Hematopoietic multipotent progenitor cell treated with erythropoietin and hydrocortisone succinate and interleukin-3 and kit ligand, for 15 days (in vitro differentiated cells): Measurements from ENCODE around the gene CYBC1.

Source experiments
- DNase-seq: peaks from one replicate; pipeline ENCODE4 v3.0.0-alpha.2; 2015; ENCODE audit warnings: low spot score

CYBC1 gene

DNA sequence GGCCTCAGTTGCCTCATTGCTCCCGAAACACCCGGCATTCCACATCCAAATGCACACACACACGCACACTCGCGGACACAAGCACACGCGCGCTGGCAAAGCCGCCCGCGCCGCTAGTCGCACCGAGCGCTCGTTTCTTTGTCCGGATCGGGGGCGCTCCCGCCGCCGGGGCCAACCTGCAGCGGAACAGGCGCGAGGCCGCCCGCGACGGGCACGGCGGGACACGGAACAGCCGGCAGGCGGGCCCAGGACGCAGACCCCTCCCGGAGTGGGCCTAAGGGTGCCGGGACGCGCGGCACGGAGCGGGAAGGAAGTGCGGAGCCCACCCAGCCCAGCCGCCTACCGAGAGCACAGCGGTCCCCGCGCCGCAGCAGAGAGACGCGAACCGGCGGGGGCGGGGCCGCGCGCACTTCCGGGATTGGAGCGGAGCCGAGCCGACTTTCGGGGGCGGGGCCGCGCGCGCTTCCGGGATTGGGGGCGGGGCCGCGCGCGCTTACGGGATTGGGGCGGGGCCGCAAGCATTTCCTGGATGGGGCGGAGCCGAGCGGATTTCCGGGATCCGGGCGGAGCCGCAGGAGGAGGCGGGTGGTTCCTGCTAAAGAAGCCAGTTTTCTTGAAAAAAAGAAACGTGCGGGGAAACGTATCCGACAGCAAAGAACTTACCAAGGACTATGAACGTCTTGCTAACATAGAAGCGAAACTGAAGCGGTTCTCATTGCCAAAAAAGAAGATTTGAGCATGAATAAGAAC is at the start of gene CYBC1:
CYBC1 (minus strand) TSS at position 396 of the 750 bp plus-strand sequence. CDS start 1,498 bp downstream, outside the sequence.
- peak; percentile 95 for DNase-seq

DNA sequence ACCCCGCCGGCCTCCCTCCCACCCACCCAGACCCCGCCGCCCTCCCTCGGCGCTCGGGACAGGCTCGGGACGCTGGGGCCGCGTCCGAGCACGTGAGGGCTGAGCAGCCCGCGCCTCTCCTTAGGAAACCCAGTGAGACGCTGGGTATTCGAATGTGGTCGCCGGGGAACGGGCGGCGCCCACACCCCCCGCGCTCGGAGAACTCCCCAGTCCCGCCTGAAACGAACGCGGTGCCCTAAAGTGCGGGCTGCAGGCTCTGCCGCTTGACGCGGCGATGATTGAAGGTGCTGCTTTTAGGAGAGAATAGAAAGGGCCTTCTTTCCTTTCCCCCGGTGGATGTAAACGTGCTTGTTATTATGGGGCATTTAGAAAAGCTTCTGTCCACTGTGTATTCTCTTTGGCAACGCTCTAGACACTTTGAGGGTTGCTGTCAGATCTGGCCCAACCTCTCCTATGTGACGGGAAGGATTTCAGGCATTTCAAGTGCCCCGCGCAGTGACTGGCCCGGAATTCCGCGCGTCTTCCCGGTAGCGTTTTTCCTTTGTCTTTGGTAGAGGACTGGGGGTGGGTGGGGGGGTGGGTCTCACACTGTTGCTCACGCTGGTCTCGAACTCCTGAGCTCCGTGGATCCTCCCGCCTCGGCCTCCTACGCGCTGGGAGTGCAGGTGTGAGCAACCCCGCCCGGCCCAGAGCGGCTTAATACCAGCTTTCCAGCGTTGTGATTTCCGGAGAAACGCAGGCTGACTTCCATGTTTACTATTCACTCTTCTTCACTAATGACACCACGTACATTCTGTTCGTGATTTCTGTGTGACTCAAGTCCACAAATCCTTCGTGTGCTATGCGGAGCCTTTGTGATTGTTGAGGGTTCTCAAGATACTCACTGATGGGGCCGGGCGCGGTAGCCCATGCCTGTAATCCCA is 47.2 kb upstream of the CYBC1 start:
- peak; percentile 26 for DNase-seq

DNA sequence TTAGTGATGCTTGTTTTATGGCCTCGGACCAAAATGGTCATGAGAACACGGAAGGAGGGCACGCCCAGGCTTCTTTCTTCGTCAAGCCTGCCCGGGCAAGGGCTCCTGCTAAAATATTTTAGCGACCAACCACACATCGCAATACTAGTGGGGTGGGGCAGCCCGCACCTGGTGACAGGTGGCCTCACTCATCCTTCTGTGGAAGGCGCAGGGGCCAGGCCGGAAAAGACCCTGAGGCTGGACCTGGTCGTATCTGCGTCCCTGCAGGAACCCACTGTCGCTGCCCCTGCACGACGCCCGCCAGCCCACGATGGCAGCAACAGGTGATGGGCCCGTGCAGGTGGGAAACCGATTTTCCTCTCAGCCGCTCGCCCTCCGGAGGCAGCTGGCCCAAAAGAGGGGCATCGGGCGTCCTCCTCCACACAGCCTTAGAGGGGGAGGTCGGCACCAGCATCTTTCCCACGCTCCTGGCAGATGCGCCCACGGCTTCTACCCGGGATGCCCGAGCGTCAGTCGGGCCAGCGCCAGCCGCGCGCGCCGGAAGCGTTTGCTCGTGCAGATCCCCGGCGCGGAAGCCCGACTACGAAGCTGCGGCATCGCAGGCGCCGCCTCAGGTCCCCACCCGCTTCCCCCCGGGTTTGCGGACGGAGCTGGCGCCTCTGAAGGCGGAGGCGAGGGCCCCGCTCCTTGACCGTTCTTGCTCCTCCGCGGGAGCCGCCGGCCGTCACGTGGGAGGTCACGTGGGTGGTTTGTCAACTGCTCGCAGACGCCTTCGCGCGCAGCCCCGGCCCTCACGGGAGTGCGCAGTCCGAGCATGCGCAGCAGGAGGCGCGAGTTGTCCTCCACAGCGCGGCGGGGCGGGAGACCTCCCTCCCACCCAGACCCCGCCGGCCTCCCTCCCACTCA is 46.2 kb upstream of the CYBC1 start:
- peak; percentile 89 for DNase-seq

DNA sequence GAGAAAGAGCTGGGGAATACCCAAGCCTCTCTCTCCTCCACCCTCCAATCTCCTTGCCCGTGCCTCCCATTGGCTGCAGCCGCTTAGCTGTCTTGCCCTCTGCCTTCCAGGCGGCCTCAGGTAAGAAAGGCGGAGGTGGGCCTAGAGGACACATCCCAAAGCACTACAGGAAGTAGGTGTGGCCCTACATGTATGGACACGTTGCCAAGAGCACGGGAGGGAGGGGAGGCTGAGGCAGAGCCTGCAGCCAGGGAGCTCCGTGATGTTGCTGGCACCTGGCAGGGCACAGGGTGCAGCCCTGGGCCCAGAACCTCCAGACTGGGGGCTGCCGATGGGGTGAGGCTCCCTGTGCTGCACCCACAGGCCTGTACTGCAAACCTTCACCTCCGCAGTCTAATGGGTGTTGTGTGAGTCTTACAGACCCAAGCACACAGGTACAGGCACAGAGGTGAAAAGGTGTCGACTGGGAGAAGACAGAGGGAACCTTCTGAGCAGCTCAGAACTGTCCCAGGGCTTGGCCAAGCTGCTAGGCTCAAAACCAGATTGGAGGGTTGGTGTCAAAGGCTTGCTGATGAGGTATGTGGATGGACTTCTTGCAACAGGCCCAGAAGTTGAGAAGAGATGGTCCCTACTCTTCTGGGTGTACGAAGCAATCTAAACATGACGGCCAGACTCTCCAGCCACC is 45.4 kb upstream of the CYBC1 start:
- no peak for DNase-seq

DNA sequence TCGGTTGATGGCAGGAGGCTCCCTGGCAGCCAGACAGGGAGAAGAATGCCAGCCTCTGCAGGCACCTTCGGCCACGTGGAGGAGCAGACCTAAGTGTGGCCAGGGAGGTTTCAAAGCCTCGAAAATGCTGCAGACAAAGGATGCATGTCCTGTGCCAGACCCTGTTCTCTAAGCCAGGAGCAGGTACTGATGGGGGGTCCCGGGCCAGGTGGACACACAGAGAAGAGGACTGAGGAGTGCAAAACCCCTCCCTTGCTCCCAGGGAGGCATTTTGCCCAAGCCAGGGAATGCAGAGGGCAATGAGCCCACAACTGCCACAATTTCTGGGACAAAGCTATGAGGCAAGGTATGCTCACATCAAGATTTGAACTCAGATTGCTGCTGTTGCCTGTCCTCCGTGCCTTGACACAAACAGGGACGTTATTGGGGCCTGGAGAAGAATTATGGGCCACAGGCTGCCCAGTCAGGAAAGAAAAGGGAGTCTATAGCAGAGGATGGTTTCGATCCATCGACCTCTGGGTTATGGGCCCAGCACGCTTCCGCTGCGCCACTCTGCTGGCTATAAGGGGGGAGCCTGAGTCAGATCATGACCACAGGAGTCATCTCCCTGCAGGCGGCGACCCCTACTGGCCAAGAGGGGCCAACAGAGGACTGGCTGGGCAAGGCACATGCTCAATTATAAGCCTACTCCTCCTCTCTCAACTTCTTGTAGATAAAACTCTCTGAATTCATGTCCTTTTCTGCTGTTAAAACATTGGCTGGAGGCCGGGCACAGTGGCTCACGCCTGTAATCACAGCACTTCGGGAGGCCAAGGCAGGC is 43.9 kb upstream of the CYBC1 start:
- peak; percentile 83 for DNase-seq

DNA sequence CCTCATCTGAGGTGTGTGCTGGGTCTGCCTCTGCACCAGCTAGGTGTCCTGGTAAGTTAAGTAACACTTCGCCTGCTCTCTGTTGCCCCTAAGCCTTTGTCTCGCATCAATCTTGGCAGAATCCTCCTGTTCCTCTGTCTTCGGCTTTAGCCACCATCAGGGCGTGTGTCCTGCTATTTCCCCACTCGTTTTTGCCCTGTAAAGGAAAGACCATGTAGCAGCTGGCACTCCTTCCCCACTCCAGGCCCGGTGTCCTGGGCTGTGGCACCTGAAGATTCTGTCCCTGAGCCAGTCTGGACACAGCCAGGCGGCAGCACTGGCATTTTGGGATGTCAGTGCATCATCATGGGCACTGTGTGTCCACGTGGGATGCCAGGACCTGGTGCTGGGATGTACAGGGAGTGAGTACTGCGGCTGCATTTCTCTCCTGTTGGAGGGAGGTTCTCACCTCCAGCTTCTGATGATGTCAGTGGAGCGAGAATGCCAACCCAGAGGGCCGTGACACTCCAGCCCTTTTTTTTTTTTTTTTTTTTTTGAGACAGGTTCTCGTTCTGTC is 42.8 kb upstream of the CYBC1 start:
- DNase-seq = no peak

DNA sequence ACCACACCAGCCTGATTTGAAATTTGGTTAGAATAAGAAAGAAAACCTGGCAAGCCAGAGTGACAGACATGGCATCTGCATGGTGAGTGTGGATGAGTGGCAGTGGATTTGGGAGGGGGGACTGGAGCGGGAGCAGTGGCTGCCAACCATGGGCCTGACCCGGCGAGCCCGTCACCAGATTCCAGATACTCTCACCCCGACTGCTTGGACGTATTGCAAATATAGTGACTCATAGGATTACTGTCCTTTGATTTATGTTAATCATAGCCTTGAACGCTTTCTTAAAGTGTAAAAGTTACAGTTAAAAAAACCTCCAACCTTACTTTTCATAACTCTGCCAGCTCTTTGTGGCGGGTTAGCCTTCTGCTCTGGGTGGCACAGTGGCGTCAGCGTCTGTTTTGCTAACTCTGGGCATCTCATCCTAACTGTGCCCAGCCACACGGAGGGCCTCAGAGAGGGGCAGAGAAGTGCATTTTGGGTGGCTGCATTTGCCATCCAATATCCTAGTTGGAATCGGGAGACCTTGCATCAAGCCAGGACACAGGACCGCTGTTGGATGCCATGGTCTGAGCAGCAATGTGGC is 42.2 kb upstream of the CYBC1 start:
- no peak for DNase-seq

DNA sequence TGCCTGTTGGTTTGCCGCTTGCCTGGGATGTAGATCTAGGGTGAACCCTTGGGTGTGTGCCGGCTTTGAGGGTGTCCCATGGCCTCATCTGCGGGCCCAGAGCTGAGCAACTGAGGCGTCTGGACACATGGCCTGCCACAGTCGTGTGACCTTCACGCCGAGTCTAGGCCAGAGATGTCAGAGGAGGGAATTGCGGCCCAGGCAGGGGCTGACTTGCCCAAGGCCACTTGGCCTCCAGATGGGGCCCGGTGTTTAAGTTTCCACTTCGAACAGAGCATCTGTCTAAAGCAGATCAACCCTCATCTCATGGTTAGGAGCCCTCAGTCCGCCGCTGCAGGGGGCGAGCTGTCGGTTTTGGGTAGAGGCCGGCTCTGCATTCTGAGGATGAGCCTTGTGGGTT is 41.0 kb upstream of the CYBC1 start:
- DNase-seq = no peak

DNA sequence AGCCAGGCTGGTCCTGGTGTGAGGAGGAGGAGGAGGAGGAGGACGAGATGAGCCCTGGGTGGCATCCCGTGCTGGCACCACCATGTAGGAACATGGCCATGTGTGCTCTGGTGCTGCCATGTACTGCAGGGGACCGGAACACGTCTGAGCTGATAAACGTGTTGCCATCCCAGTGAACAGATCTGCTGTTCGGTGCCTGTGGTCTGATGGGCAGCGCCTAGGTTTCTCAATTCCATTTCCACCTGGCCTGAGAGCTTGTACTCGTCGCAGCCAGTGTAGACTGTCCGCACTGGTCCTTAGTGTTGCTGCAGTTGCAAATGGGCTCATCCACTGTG is 40.6 kb upstream of the CYBC1 start:
- DNase-seq = no peak

DNA sequence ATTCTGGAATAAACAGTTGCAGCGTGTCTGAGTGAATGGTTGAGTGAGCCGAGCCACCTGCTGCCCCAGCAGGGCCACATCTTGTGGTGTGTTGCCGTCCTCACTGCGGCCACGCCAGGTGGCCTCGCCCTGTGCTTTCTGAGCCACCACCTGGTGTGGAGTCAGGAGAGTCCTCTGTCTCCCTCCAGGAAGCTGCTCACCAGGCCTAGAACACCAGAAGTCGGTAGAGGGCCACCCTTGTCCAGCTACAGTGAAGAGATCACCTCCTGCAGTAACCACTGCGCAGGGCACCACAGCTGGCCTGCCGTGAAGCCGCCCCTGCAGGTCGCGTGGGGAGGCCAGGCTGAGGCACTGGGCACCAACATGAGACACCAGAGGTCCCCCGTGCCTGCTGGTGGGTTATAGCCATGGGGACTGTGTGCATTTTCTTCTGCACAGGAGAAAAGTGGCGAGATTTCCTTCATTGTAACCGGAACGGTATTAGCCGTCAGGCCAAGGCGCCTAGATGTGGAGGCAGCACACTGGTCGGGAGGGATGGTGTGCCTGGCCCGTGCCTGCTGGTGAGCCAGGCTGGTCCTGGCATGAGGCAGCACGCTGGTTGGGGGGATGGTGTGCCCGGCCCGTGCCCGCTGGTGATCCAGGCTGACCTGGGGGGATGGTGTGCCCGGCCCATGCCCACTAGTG is 40.1 kb upstream of the CYBC1 start:
- DNase-seq = no peak

DNA sequence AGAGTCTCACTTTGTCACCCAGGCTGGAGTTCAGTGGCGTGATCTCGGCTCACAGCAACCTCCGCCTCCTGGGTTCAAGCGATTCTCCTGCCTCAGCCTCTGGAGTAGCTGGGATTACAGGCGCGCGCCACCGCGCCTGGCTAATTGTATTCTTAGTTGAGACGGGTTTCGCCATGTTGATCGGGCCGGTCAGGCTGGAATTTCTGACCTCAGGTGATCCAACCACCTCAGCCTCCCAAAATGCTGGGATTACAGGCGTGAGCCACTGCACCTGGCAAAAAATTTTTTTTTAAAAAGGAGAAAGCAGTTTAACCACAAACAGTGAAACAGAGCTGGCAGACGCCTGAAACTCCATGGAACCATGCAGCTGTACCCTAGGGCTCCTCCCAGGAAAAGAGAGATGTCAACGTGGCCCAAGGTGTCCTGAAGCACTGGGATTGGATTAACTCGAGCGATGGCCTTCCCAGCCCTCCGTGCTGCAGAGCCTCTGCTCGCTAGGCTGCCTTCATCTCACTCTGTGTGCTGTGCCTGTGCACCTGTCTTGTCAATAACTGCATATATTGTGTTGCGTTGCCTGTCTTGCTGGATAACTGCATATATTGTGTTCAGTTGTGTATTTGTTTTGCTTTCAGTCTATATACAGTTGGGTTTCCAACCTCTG is 39.4 kb upstream of the CYBC1 start:
- no peak for DNase-seq

DNA sequence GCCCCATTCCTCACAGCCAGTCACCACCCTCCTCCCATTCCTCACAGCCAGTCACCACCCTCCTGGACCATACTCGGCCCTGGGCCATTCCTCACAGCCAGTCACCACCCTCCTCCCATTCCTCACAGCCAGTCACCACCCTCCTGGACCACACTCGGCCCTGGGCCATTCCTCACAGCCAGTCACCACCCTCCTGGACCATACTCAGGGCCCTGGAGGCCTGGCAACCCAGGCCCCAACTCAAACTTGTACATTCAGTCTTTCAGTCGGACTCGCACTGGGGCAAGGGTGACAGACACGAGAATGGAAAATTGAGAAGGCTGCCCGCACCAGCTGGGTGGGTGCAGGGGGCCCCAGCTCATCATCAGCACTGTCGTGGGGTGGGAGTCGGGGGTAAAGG is 38.6 kb upstream of the CYBC1 start:
- DNase-seq = no peak

DNA sequence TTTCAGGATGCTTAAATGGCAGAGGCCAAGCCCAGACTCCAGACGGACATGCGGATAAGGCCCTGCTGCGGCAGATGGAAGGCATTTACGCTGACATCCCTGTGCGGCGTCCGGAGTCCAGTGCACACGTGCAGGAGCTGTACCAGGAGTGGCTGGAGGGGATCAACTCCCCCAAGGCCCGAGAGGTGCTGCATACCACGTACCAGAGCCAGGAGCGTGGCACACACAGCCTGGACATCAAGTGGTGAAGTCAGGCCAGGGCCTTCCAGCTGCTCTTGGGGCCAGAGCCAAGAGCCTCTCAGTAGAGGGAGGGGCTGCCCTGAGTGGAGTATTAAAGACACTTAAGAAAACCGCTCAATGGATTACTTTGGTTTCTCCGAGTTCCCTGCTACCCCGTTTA is 37.4 kb upstream of the CYBC1 start:
- no peak for DNase-seq

DNA sequence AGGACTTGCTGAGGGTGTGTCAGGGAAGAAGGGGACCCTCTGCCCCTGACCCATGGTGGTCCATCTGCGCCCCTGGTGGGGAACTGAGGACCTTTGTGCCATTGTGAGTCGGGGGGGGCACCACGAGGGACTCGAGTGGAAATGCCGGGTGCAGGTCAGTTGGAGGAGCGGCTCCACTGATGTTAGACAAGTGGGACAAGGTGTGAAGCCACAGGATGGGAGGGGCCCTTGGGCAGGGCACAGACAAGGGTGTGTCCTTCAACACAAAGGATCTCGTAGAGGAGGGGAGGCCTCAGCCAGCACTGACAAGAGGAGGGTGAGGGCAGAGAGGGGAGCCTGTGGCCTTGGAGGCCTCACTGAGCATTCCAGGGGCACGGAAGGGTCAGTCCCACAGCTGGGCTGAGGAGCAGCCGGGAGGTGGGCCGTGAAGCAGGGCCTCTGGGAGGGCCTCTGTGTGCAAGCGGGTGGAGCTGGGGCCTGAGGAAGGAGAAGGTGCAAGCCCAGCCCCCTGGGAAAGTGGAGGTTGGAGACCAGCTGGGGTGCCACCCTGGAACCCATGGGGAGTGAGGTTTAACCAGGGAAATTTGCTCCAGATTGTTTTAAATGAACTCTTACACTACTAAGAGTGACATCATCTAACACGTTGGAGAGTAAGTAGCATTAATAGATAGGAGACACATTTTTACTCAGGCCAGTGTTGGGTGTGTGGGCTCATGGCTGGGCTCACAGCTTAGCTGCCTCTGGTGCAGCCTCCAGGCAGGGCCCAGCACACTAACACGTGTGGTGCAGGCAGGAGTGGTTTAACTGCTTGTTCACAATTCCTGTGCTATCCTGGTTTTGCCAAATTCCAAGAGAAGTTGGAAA is 35.9 kb upstream of the CYBC1 start:
- DNase-seq = no peak

DNA sequence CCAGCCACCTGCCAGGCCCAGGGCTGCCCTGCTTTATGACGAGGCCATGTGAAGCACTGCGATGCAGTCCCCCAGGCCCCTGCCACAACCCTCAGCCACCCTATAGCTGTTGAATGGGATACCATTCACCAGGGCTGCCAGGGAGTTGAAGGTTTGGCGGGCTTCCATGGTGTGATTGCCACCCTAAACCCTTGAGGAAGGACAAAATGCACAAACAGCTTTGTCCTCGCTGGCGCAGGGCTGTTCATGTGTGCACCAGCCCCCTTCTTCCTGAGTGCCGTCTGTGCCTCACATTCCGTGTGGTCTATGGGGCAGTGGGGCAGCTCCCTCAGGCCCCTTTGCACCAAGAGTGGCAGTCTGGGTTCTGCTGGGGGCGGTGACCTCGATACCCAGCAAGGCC is 33.3 kb upstream of the CYBC1 start:
- no peak for DNase-seq

DNA sequence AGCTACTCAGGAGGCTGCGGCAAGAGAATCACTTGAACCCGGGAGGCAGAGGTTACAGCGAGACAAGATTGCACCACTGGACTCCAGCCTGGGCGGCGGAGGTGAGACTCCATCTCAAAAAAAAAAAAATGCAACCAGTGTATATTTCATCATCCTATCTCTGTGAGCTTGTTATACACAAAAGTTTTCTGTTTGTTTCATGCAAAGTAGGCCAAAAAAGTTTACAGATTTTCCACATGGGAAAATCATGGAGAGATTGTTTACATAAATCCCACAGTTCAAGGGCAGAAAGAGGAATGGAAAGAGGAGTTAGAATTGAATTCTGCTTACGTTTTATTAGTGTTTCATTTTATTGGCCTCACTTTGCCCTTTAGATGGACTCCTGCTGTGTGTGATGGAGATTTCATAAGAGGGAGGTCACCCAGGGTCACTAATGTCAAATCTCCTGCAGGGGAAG is 32.7 kb upstream of the CYBC1 start:
- no peak for DNase-seq

DNA sequence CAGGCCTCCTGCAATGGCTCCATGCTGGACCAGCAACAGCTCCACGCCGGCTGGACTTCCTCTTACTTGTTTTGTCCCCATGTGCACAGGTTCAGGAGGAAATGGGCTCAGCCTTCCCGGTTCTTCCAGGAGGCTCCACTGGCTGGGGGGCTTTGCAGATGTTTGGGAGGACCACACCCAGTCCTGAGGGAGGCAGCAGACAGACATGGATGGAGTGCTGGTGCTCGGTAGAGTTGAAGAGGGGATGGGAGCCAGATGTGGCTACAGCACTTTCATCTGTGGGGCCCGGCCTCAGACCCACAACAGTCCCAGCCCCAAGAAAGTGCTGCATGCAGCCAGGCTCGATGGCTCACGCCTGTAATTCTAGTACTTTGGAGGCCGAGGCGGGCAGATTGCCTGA is 29.8 kb upstream of the CYBC1 start:
- DNase-seq = no peak

DNA sequence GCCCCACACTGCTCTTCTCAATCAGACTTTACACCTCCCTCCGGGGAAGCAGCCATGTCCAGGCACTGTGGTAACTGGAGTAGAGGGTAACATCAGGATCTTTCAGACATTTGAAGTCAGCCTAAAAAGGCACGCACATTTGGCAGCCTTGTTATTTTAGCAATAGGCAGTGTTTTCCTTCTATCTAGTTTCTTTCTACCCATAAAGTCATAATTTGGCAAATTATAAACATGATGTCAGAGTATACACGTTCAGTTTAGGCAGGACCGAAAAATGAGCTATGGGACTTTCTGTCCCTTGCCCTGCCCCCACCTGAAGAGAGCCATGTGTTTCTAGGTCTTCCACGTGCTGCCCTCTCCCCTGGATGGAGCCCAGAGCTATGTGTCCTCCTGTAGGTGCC is 29.1 kb upstream of the CYBC1 start:
- no peak for DNase-seq
